Hepatocyte (in vitro differentiated cells): ENCODE measurements around the gene C15orf61.

Source experiments
- CTCF ChIP-seq: fragments of 200-600 bp; sonication (generic); IDR thresholded peaks from 2 replicates; pipeline ENCODE4 v1.5.1; 2016; ENCODE audit warnings: antibody characterized with exemption, mild to moderate bottlenecking; ENCODE audit not compliant: poor library complexity
- EZH2 ChIP-seq: fragments of 200-600 bp; sonication (generic); IDR thresholded peaks from 2 replicates; pipeline ENCODE4 v1.6.1; 2016; ENCODE audit warnings: antibody characterized with exemption, mild to moderate bottlenecking, borderline replicate concordance

GRCh38 chr15:67551207-67551743, 30.3 kb downstream of the C15orf61 start:
- no peak for TF ChIP-seq CTCF
- no peak for TF ChIP-seq EZH2
